HG02763 (cell line): Measurements from ENCODE around the gene NINL.

Experiments
- ATAC-seq: cut with Tn5 transposase; IDR thresholded peaks from one replicate; pipeline ENCODE4 v1.9.1; 2021; ENCODE audit warnings: mild to moderate bottlenecking, moderate library complexity; ENCODE audit not compliant: unreplicated experiment

The NINL gene

GRCh38 chr20:25422032-25422431 lies 163.3 kb downstream of the NINL start:
- no peak for ATAC-seq

GRCh38 chr20:25421102-25421501 lies 164.2 kb downstream of the NINL start:
- ATAC-seq = no peak

GRCh38 chr20:25418776-25419175 lies 166.6 kb downstream of the NINL start:
- ATAC-seq = no peak

GRCh38 chr20:25408890-25409289 lies 176.4 kb downstream of the NINL start:
- no peak for ATAC-seq

- ATAC-seq = no peak
Observed at GRCh38 chr20:25408170-25408547, 177.2 kb downstream of the NINL start.

GRCh38 chr20:25407311-25408169 lies 177.8 kb downstream of the NINL start, which contains the start of gene GINS1:
GINS1 (plus strand) TSS chr20:25407673; CDS start chr20:25407821, 148 bp downstream.
- peak; percentile 91 for ATAC-seq
